COLO668 (cell line): ENCODE measurements around the gene ZNF385A.

ENCODE experiments used
- DNase-seq: peaks from one replicate; lab custom pipeline; 2025; ENCODE audit not compliant: unreplicated experiment; lab: John Stamatoyannopoulos, UW

Gene ZNF385A

GRCh38 chr12:54393743-54394142, 9.2 kb upstream of the ZNF385A start:
- DNase-seq, result no peak

- no peak for DNase-seq
Measured at GRCh38 chr12:54393207-54393609, 8.7 kb upstream of the ZNF385A start.

GRCh38 chr12:54392485-54393206, 8.1 kb upstream of the ZNF385A start:
- no peak for DNase-seq

GRCh38 chr12:54390668-54391551, 6.4 kb upstream of the ZNF385A start:
- peak; percentile 9 for DNase-seq

GRCh38 chr12:54390176-54390667, 5.7 kb upstream of the ZNF385A start:
- DNase-seq, result no peak

- no peak for DNase-seq
Measured at GRCh38 chr12:54389607-54390175, 5.2 kb upstream of the ZNF385A start.

GRCh38 chr12:54389134-54389508, 4.6 kb upstream of the ZNF385A start:
- DNase-seq, result no peak

GRCh38 chr12:54388237-54389133, 4.0 kb upstream of the ZNF385A start:
- DNase-seq, result no peak

- DNase-seq, result no peak
Measured at GRCh38 chr12:54387114-54387467, 2.6 kb upstream of the ZNF385A start.

GRCh38 chr12:54386403-54387113, 2.0 kb upstream of the ZNF385A start:
- no peak for DNase-seq

- no peak for DNase-seq
Measured at GRCh38 chr12:54385251-54385914, 850 bp upstream of the ZNF385A start.

- DNase-seq, result no peak
Measured at GRCh38 chr12:54383041-54383609, 1.4 kb downstream of the ZNF385A start.

GRCh38 chr12:54381136-54381535, 3.4 kb downstream of the ZNF385A start:
- DNase-seq, result no peak

- DNase-seq, result peak; percentile 87
Measured at GRCh38 chr12:54379398-54380201, 4.9 kb downstream of the ZNF385A start.

GRCh38 chr12:54378796-54379397, 5.6 kb downstream of the ZNF385A start:
- peak; percentile 58 for DNase-seq

- DNase-seq, result no peak
Measured at GRCh38 chr12:54377797-54378515, 6.6 kb downstream of the ZNF385A start.

GRCh38 chr12:54377007-54377406, 7.5 kb downstream of the ZNF385A start:
- no peak for DNase-seq
